ENCODE data around the gene PARP1. TPM values are rescaled to one million over a fixed set of nuclear protein-coding genes. Genes with fewer than 3 reads are reported as not detected.

Gene PARP1
- polyA plus RNA-seq, 12 donors = 81.7 to 112 (median 99.6) TPM; not detected in 1

- DNase-seq = no peak
Measured at GRCh38 chr1:226382030-226382429, 25.9 kb downstream of the PARP1 start.

- no peak for DNase-seq
Measured at GRCh38 chr1:226381226-226381998, 26.5 kb downstream of the PARP1 start.

GRCh38 chr1:226378071-226378470 is 29.8 kb downstream of the PARP1 start:
- DNase-seq = no peak

GRCh38 chr1:226376300-226376699 is 31.6 kb downstream of the PARP1 start:
- no peak for DNase-seq

- no peak for DNase-seq
Measured at GRCh38 chr1:226373376-226373775, 34.5 kb downstream of the PARP1 start.

GRCh38 chr1:226372885-226373284 is 35.0 kb downstream of the PARP1 start:
- no peak for DNase-seq

GRCh38 chr1:226371866-226372490 is 35.9 kb downstream of the PARP1 start:
- no peak for DNase-seq

- DNase-seq = no peak
Measured at GRCh38 chr1:226371027-226371694, 36.7 kb downstream of the PARP1 start.

- no peak for DNase-seq
Measured at GRCh38 chr1:226370144-226370923, 37.6 kb downstream of the PARP1 start.

- no peak for DNase-seq
Measured at GRCh38 chr1:226369110-226369509, 38.8 kb downstream of the PARP1 start.

GRCh38 chr1:226366290-226366689 is 41.6 kb downstream of the PARP1 start:
- no peak for DNase-seq

- no peak for DNase-seq
Measured at GRCh38 chr1:226365831-226366231, 42.1 kb downstream of the PARP1 start.

GRCh38 chr1:226364901-226365565 is 42.9 kb downstream of the PARP1 start:
- no peak for DNase-seq

GRCh38 chr1:226364514-226364899 is 43.4 kb downstream of the PARP1 start:
- no peak for DNase-seq

- no peak for DNase-seq
Measured at GRCh38 chr1:226363801-226364513, 43.9 kb downstream of the PARP1 start.

GRCh38 chr1:226362891-226363447 is 44.9 kb downstream of the PARP1 start:
- no peak for DNase-seq

- DNase-seq = no peak
Measured at GRCh38 chr1:226362361-226362760, 45.5 kb downstream of the PARP1 start.

- DNase-seq = no peak
Measured at GRCh38 chr1:226360106-226360746, 47.7 kb downstream of the PARP1 start.

- no peak for DNase-seq
Measured at GRCh38 chr1:226357416-226357815, 50.5 kb downstream of the PARP1 start.
